NB4 (cell line): Measurements from ENCODE around the gene FITM1.

Source experiments
- POLR2A ChIP-seq: IDR thresholded peaks from 2 replicates; pipeline ENCODE4 v1.6.1; 2011; ENCODE audit warnings: mild to moderate bottlenecking; ENCODE audit not compliant: insufficient read length; ENCODE audit errors: extremely low read depth
- TF ChIP-seq, protein P1 (sequence below): IDR thresholded peaks from one replicate; pipeline ENCODE4 v1.5.1; 2012; ENCODE audit warnings: low read depth, low read length

GRCh38 chr14:24132976-24133375 is 2.5 kb downstream of the FITM1 start:
- TF ChIP-seq, protein P1, sequence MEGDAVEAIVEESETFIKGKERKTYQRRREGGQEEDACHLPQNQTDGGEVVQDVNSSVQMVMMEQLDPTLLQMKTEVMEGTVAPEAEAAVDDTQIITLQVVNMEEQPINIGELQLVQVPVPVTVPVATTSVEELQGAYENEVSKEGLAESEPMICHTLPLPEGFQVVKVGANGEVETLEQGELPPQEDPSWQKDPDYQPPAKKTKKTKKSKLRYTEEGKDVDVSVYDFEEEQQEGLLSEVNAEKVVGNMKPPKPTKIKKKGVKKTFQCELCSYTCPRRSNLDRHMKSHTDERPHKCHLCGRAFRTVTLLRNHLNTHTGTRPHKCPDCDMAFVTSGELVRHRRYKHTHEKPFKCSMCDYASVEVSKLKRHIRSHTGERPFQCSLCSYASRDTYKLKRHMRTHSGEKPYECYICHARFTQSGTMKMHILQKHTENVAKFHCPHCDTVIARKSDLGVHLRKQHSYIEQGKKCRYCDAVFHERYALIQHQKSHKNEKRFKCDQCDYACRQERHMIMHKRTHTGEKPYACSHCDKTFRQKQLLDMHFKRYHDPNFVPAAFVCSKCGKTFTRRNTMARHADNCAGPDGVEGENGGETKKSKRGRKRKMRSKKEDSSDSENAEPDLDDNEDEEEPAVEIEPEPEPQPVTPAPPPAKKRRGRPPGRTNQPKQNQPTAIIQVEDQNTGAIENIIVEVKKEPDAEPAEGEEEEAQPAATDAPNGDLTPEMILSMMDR = no peak
- no peak for TF ChIP-seq POLR2A
